ENCODE measurements around the gene ANTXR2.
"Not testable (repeated sequence)": the region's sequence is repeated elsewhere in the genome, so short reads cannot be mapped to it uniquely, and the experiment has no call there.

Gene ANTXR2

DNA sequence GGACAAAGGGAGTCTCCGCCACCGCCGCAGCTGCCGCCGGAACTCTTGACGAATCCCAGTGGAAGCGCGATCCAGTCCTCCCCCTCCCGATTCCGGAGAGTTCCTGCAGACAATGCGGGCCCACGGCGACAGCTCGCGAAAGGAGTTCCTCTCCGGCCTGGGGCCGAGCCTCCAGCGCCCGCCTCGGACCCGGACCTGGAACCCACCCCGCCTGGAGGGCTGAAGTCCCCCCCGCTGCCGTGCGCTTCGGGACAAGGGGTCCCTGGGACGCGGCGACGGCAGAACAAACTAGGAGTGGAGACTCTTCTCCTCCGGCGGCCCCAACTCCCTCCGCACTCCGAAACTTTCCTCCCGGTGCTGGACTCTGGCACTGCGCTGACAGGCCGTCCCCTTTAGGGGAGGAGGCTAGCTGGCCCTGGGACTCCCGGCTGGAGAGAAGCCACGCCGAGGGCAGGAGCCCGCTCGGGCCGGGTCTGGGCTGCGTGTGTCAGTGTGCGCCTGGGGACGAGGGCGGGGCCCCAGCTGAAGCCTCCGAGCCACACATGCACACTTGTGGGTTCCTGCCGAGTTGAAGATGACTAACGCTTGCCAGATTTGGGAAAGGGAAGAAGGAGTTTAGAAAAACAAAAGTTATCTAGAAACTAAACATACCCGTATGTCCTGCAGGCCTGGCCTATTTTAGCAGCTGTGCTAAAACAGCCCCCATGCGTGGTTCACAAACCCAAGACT lies at the start of gene ANTXR2:
ANTXR2 (minus strand) TSS at position 486 of the 729 bp plus-strand sequence. CDS start 669 bp downstream, outside the sequence.
- in situ Hi-C loops (cut with HindIII; ENCODE audit: low sequenced_read_pairs): no loop called here

- in situ Hi-C loops (cut with HindIII; ENCODE audit: low sequenced_read_pairs): not testable (repeated sequence)
Observed at GRCh38 chr4:80121815-80122214, 48.8 kb upstream of the ANTXR2 start.

- in situ Hi-C loops (cut with HindIII; ENCODE audit: low sequenced_read_pairs): not testable (repeated sequence)
Observed at GRCh38 chr4:80119620-80120019, 46.6 kb upstream of the ANTXR2 start.

DNA sequence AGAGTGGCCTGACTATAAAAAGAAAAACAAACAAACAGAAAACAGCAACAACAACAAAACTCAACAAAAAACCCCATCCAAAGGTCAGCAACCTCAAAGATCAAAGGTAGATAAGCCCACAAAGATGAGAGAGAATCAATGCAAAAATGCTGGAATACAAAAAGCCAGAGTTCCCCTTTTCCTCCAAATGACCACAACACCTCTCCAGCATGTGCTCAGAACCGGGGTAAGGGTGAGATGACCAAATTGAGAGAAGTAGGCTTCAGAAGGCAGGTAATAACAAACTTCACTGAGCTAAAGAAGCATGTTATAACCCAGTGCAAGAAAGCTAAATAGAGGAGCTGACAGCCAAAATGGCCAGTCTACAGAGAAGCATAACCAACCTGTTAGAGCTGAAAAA lies 43.5 kb upstream of the ANTXR2 start:
- in situ Hi-C loops (cut with HindIII; ENCODE audit: low sequenced_read_pairs): no loop called here

DNA sequence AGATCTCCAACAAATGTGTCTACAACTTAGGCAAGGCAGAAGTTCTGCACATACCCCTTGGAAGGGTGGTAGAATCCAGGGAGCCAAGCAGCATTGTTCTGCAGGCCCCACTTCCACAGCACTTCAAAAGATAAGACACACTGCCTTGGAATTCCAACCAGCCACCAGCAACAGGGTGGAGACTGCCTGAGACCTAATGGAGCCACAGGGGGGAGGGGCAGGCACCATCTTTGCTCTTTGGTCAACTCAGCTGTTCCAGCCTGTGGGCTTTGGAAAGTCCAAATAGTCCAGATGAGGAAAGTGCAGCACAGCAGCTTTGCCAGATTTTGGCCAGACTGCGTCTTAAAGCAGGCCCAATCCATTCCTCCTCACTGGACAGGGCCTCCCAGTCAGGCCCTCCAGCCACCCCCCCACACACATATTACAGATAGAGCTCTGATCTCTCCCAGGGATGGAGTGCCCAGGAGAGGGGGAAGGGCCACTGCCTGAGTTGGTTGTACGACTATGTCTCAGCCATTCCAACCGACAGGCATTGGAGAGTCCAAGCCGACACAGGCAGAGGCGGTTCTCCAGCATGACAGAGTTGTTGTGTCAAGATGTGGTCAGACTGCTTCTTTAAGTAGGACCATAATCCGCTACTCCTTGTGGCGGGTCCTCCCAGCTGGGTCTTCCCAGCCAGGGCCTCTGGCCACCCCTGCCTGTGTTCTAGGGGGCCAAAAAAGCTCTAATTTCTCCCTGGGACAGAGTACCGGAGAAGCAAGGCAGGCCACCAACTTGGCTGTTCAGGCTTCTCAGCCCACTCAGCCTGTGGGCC lies 42.5 kb upstream of the ANTXR2 start:
- in situ Hi-C loops (cut with HindIII; ENCODE audit: low sequenced_read_pairs): no loop called here

- in situ Hi-C loops (cut with HindIII; ENCODE audit: low sequenced_read_pairs): no loop called here
Observed at GRCh38 chr4:80114732-80115265, 41.8 kb upstream of the ANTXR2 start.

- in situ Hi-C loops (cut with HindIII; ENCODE audit: low sequenced_read_pairs): no loop called here
Observed at GRCh38 chr4:80113615-80114014, 40.6 kb upstream of the ANTXR2 start.

GRCh38 chr4:80112236-80112635 lies 39.2 kb upstream of the ANTXR2 start:
- in situ Hi-C loops (cut with HindIII; ENCODE audit: low sequenced_read_pairs): no loop called here

GRCh38 chr4:80111276-80111675 lies 38.2 kb upstream of the ANTXR2 start:
- in situ Hi-C loops (cut with HindIII; ENCODE audit: low sequenced_read_pairs): no loop called here

DNA sequence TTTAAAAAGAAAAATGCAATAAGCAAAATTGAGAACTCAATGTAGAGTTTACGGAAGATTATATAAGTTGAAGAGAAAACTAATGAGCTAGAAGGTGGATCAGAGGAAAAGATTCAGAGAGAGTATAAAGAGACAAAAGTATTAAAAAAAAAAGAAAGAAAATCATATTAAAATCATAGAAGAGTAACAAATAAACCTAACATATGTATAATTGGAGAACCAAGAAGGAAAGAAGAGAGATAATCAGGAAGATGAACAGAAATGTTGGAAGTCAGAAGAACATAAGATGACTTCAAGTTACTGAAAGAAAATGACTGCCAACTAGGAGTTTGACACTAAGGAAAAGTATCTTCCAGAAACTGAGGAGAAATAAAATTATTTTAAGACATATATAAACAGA lies 34.3 kb upstream of the ANTXR2 start:
- in situ Hi-C loops (cut with HindIII; ENCODE audit: low sequenced_read_pairs): no loop called here

DNA sequence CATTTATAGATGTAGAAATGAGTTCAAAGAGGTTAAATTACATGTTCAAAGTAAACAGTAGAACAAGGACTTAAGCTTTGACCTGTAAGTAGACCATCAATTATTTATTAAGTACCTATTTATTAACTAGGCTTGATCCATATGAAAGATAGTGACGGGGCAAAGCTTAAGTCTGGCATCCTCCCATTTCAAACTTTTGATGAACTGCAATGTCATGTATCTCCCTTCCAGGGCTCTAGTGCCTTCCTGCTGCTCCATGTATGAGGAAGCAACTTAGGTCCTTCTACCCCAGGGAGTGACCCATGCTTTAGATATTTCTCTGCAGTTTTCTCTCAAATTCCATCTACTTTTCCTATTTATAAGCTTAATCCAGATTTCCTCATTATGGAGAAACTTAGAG lies 31.9 kb upstream of the ANTXR2 start:
- in situ Hi-C loops (cut with HindIII; ENCODE audit: low sequenced_read_pairs): no loop called here

DNA sequence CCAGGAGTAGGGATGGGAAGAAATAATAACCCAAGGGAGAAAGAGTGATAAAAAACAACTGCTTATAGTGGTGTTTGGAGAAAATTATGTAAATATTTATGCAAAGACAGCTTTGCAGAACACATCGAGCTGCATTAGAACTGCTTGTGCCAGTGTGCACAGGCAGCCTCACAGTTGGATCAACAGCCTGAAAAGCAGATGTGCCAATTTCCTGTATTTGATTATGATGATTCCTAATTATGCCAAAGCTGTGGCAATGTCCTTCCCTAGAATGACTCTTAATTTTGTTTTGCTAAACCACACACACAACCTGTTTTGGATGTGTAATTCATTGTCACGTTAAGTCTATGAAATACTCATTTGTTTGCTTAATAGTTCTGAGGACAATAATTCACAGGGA lies 30.6 kb upstream of the ANTXR2 start:
- in situ Hi-C loops (cut with HindIII; ENCODE audit: low sequenced_read_pairs): no loop called here

DNA sequence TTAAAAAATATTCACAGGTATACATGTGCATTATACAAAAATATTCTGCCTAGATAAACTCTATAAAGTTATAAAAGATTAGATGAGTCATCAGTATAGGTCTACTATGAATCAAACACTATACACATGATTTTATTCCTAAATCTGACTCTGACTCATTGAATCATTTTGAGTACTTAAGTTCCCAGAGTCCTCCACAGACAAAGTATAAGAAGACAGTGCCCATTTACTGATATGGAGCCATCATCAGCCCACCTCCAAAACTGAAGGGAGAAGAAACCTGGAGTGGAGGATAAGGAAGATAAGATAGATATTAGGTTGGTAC lies 28.7 kb upstream of the ANTXR2 start:
- in situ Hi-C loops (cut with HindIII; ENCODE audit: low sequenced_read_pairs): no loop called here

- in situ Hi-C loops (cut with HindIII; ENCODE audit: low sequenced_read_pairs): no loop called here
Observed at GRCh38 chr4:80101071-80101791, 28.2 kb upstream of the ANTXR2 start.

DNA sequence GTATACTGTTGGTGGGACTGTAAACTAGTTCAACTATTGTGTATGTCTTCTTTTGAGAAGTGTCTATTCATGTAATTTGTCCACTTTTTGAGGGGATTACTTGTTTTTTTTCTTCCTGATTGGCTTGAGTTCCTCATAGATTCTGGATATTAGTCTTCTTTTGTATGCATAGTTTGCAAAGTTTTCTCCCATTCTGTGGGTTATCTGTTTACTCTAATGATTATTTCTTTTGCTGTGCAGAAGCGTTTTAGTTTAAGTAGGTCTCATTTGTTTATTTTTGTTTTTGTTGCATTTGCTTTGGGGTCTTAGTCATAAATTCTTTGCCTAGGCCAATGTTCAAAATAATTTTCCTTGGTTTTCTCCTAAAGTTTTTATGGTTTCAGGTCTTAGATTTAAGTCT lies 26.6 kb upstream of the ANTXR2 start:
- in situ Hi-C loops (cut with HindIII; ENCODE audit: low sequenced_read_pairs): no loop called here

GRCh38 chr4:80098635-80099034 lies 25.6 kb upstream of the ANTXR2 start:
- in situ Hi-C loops (cut with HindIII; ENCODE audit: low sequenced_read_pairs): no loop called here

GRCh38 chr4:80097400-80098177 lies 24.6 kb upstream of the ANTXR2 start:
- in situ Hi-C loops (cut with HindIII; ENCODE audit: low sequenced_read_pairs): no loop called here

GRCh38 chr4:80096175-80096850 lies 23.3 kb upstream of the ANTXR2 start:
- in situ Hi-C loops (cut with HindIII; ENCODE audit: low sequenced_read_pairs): no loop called here

DNA sequence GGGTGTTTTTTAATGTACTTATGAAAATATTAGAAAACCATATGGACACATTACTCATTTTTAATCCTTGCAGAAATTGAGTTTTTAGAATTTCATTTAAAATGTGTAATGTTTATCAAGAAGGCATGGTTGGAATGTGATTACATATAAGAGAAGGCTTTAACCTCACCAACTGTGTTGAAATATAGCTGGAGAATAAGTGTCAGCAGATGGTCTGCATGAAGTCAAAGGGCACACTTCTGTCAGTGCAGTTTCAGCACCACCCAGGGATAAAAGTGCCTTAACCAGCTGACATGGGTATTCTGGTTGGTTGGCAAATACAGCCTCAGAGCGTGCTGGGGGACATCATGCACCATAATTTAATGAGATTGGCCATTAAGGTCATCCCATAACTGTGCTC lies 21.2 kb upstream of the ANTXR2 start:
- in situ Hi-C loops (cut with HindIII; ENCODE audit: low sequenced_read_pairs): no loop called here

DNA sequence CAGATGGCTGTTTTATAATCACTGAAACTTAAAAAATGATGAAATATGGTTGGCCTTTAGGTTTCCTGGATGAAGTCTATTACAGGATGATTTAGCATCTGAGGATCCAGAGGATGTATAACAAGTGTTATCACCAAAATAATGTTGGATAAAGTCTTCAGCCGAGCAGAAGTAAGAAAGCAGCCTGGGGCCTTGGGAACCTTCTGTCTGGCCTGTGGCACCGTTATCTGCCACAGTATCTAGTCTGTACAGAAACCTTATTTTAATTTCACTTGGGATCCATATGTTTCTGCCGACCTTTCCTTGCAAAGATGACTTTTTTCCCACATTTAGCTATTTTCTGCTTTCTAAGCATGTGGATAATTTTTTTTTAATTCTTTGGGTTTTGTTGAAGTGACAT lies 20.5 kb upstream of the ANTXR2 start:
- in situ Hi-C loops (cut with HindIII; ENCODE audit: low sequenced_read_pairs): no loop called here
